OCI-LY1 (cell line): ENCODE data around the gene SPIN1.
"Not testable (repeated sequence)": the region's sequence is repeated elsewhere in the genome, so short reads cannot be mapped to it uniquely, and the experiment has no call there.

Source experiments
- EZH2 ChIP-seq: fragments of 200-600 bp; sonication (generic), shearing (Covaris generic); IDR thresholded peaks from 2 replicates; pipeline ENCODE4 v1.8.0; 2017; ENCODE audit warnings: borderline replicate concordance, mixed run types, mild to moderate bottlenecking, antibody characterized with exemption, low read length, moderate library complexity, mixed read lengths
- TF ChIP-seq, protein P1 (sequence below): fragments of 200-600 bp; sonication (generic), shearing (Covaris generic); IDR thresholded peaks from 2 replicates; pipeline ENCODE4 v1.5.1; 2017; ENCODE audit warnings: mild to moderate bottlenecking, antibody characterized with exemption, low read length, moderate library complexity, mixed read lengths

DNA sequence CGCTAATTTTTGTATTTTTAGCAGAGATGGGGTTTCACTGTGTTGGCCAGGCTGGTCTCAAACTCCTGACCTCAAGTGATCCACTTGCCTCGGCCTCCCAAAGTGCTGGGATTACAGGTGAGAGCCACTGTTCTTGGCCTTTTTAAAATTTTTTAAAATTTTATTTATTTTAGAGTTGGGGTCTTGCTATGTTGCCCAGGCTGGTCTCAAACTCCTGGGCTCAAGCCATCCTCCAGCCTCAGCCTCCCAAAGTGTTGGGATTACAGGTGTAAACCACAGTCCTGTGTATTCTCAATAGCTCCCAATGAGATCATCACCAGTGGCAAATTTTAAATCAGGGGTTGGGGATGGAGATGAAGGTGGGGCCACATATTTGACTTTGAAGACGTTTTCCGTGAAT is 2.1 kb upstream of the SPIN1 start:
- TF ChIP-seq, protein P1, sequence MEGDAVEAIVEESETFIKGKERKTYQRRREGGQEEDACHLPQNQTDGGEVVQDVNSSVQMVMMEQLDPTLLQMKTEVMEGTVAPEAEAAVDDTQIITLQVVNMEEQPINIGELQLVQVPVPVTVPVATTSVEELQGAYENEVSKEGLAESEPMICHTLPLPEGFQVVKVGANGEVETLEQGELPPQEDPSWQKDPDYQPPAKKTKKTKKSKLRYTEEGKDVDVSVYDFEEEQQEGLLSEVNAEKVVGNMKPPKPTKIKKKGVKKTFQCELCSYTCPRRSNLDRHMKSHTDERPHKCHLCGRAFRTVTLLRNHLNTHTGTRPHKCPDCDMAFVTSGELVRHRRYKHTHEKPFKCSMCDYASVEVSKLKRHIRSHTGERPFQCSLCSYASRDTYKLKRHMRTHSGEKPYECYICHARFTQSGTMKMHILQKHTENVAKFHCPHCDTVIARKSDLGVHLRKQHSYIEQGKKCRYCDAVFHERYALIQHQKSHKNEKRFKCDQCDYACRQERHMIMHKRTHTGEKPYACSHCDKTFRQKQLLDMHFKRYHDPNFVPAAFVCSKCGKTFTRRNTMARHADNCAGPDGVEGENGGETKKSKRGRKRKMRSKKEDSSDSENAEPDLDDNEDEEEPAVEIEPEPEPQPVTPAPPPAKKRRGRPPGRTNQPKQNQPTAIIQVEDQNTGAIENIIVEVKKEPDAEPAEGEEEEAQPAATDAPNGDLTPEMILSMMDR: not testable (repeated sequence)
- TF ChIP-seq EZH2: not testable (repeated sequence)
